Endothelial cell of umbilical vein (primary cell): ENCODE measurements around the gene ARHGAP42.

Experiments used
- EZH2 ChIP-seq: IDR thresholded peaks from 2 replicates; pipeline ENCODE4 v1.6.1; 2012; ENCODE audit warnings: borderline replicate concordance, low read depth, mild to moderate bottlenecking, moderate library complexity, low read length, inconsistent platforms; ENCODE audit not compliant: severe bottlenecking
- FOS ChIP-seq: IDR thresholded peaks from 2 replicates; pipeline ENCODE4 v1.6.1; 2011; ENCODE audit warnings: mild to moderate bottlenecking, low read length, moderate library complexity, borderline replicate concordance; ENCODE audit not compliant: insufficient read depth
- POLR2A ChIP-seq: IDR thresholded peaks from 2 replicates; pipeline ENCODE4 v1.6.1; 2012; ENCODE audit warnings: low read depth, mild to moderate bottlenecking, control low read depth, low read length
- POLR2AphosphoS5 ChIP-seq: IDR thresholded peaks from 2 replicates; pipeline ENCODE4 v1.6.1; 2012; ENCODE audit warnings: low read depth, mild to moderate bottlenecking, control low read depth, low read length, moderate library complexity; ENCODE audit not compliant: insufficient read depth
- TF ChIP-seq, protein P1 (sequence below), 2 donors: IDR thresholded peaks; 1 replicate in 1 of 2; 2 replicates in 1 of 2; pipeline ENCODE4 v1.5.1; 2011; ENCODE audit warnings: low read length in 2 of 2, mild to moderate bottlenecking in 2 of 2, moderate library complexity in 2 of 2, control low read depth in 1 of 2, inconsistent platforms in 1 of 2, low read depth in 1 of 2; ENCODE audit not compliant: insufficient read depth in 1 of 2; ENCODE audit errors: extremely low read depth in 1 of 2
- TF ChIP-seq, protein P2 (sequence below): IDR thresholded peaks from 2 replicates; pipeline ENCODE4 v1.6.1; 2011; ENCODE audit not compliant: insufficient read depth, insufficient read length

DNA sequence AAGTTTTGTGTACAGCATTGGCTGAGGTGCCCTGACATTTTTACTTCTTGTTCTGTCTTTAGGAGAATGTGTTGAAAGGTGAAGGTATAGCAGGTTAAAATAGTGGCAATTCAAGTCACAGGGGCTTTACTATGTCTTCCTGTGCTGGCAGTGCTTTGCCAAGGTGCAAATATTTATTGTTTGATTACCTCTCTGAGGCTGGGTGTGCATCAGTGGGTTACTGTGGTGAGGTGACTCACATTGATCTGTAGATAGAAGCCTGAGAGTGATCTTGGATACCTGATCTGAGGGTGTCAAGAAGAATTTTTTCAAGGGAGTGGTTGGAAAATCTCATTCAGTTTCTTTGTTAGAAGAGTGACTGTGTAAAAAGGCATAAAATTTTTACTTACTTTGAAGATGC is 90.0 kb downstream of the ARHGAP42 start:
- TF ChIP-seq, protein P1, sequence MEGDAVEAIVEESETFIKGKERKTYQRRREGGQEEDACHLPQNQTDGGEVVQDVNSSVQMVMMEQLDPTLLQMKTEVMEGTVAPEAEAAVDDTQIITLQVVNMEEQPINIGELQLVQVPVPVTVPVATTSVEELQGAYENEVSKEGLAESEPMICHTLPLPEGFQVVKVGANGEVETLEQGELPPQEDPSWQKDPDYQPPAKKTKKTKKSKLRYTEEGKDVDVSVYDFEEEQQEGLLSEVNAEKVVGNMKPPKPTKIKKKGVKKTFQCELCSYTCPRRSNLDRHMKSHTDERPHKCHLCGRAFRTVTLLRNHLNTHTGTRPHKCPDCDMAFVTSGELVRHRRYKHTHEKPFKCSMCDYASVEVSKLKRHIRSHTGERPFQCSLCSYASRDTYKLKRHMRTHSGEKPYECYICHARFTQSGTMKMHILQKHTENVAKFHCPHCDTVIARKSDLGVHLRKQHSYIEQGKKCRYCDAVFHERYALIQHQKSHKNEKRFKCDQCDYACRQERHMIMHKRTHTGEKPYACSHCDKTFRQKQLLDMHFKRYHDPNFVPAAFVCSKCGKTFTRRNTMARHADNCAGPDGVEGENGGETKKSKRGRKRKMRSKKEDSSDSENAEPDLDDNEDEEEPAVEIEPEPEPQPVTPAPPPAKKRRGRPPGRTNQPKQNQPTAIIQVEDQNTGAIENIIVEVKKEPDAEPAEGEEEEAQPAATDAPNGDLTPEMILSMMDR (IDR thresholded peaks at IDR 0.05; ENCODE audit: extremely low read depth in 1 of 2, insufficient read depth in 1 of 2, low read depth in 1 of 2, low read length in 2 of 2), result no peak
- TF ChIP-seq, protein P2, sequence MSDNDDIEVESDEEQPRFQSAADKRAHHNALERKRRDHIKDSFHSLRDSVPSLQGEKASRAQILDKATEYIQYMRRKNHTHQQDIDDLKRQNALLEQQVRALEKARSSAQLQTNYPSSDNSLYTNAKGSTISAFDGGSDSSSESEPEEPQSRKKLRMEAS, result no peak
- no peak for TF ChIP-seq EZH2
- no peak for TF ChIP-seq FOS
- TF ChIP-seq POLR2A, result no peak
- TF ChIP-seq POLR2AphosphoS5, result no peak
